HEK293 (cell line): ENCODE data around the gene PICALM.

Experiments
- CTCF ChIA-PET: fragments of 350-600 bp; formaldehyde crosslinking; extraction: SDS; loops from one replicate; lab custom pipeline; 2021; ENCODE audit warnings: antibody characterized with exemption; lab: Yijun Ruan, JAX
- POLR2A ChIA-PET: fragments of 300-600 bp; formaldehyde crosslinking; extraction: SDS; loops from one replicate; lab custom pipeline; 2020; ENCODE audit warnings: antibody characterized with exemption, inconsistent platforms; lab: Yijun Ruan, JAX
- H3K27ac ChIP-seq: fragments of 200-500 bp; sonication (Bioruptor generic); 2 replicates; pipeline ENCODE4 v1.5.1; 2014; ENCODE audit warnings: low read depth, low read length, control low read depth, inconsistent platforms; ENCODE audit errors: extremely low read depth
- H3K36me3 ChIP-seq, 2 experiments: fragments of 200-500 bp in 1 of 2; sonication (Bioruptor generic) in 1 of 2; 1 replicate in 1 of 2; 2 replicates in 1 of 2; pipeline ENCODE4 v1.5.1; 2014 to 2017; ENCODE audit warnings: inconsistent platforms in 2 of 2, low read length in 2 of 2; ENCODE audit not compliant: control insufficient read depth in 2 of 2, insufficient read depth in 1 of 2
- H3K4me1 ChIP-seq: fragments of 200-500 bp; sonication (Bioruptor generic); 2 replicates; pipeline ENCODE4 v1.5.1; 2014; ENCODE audit warnings: mild to moderate bottlenecking, low read length, inconsistent platforms; ENCODE audit not compliant: control insufficient read depth, insufficient read depth
- H3K4me3 ChIP-seq: 2 replicates; pipeline ENCODE4 v1.5.1; 2011; ENCODE audit warnings: low read depth, mild to moderate bottlenecking, control low read depth, low read length, moderate library complexity
- H3K9me3 ChIP-seq: fragments of 200-500 bp; sonication (Bioruptor generic); 2 replicates; pipeline ENCODE4 v1.5.1; 2014; ENCODE audit warnings: low read depth, low read length, inconsistent platforms; ENCODE audit not compliant: control insufficient read depth, insufficient read depth
- AEBP2 ChIP-seq: fragments of 450-650 bp; formaldehyde crosslinking; IDR thresholded peaks from 2 replicates; pipeline ENCODE4 v1.5.1; 2016; ENCODE audit warnings: missing biosample characterization, missing genetic modification characterization, borderline replicate concordance
- EGR2 ChIP-seq: fragments of 450-650 bp; formaldehyde crosslinking; IDR thresholded peaks from 2 replicates; pipeline ENCODE4 v1.5.1; 2016; ENCODE audit warnings: low read depth, missing biosample characterization, missing genetic modification characterization
- FEZF1 ChIP-seq: fragments of 450-650 bp; formaldehyde crosslinking; IDR thresholded peaks from 2 replicates; pipeline ENCODE4 v1.5.1; 2016; ENCODE audit warnings: missing biosample characterization, missing genetic modification characterization
- KLF17 ChIP-seq: fragments of 450-650 bp; formaldehyde crosslinking; IDR thresholded peaks from 2 replicates; pipeline ENCODE4 v1.5.1; 2016; ENCODE audit warnings: missing biosample characterization, missing genetic modification characterization
- MYNN ChIP-seq: fragments of 450-650 bp; formaldehyde crosslinking; IDR thresholded peaks from 2 replicates; pipeline ENCODE4 v1.5.1; 2016; ENCODE audit warnings: missing biosample characterization, missing genetic modification characterization, borderline replicate concordance
- PRDM4 ChIP-seq: fragments of 450-650 bp; formaldehyde crosslinking; IDR thresholded peaks from 2 replicates; pipeline ENCODE4 v1.5.1; 2017; ENCODE audit warnings: missing biosample characterization, missing genetic modification characterization
- PRDM6 ChIP-seq: fragments of 450-650 bp; formaldehyde crosslinking; IDR thresholded peaks from 2 replicates; pipeline ENCODE4 v1.5.1; 2017; ENCODE audit warnings: missing biosample characterization, missing genetic modification characterization
- SP2 ChIP-seq: fragments of 450-650 bp; formaldehyde crosslinking; IDR thresholded peaks from 2 replicates; pipeline ENCODE4 v1.5.1; 2016; ENCODE audit warnings: missing biosample characterization, missing genetic modification characterization
- SP7 ChIP-seq: fragments of 450-650 bp; formaldehyde crosslinking; IDR thresholded peaks from 2 replicates; pipeline ENCODE4 v1.5.1; 2016; ENCODE audit warnings: missing biosample characterization, missing genetic modification characterization
- TCF7L2 ChIP-seq: IDR thresholded peaks from 2 replicates; pipeline ENCODE4 v1.6.1; 2011; ENCODE audit warnings: low read depth, mild to moderate bottlenecking, inconsistent platforms, low read length, moderate library complexity, borderline replicate concordance
- TRIM28 ChIP-seq: IDR thresholded peaks from 2 replicates; pipeline ENCODE4 v1.6.1; 2011; ENCODE audit warnings: low read length, control low read depth, borderline replicate concordance
- YY1 ChIP-seq: fragments of 450-650 bp; formaldehyde crosslinking; IDR thresholded peaks from 2 replicates; pipeline ENCODE4 v1.5.1; 2018; ENCODE audit warnings: missing biosample characterization, missing genetic modification characterization
- ZBTB21 ChIP-seq: fragments of 450-650 bp; formaldehyde crosslinking; IDR thresholded peaks from 2 replicates; pipeline ENCODE4 v1.5.1; 2017; ENCODE audit warnings: missing biosample characterization, missing genetic modification characterization
- ZBTB44 ChIP-seq: fragments of 450-650 bp; IDR thresholded peaks from 2 replicates; pipeline ENCODE4 v1.5.1; 2018; ENCODE audit warnings: missing biosample characterization, mild to moderate bottlenecking, missing genetic modification characterization
- ZBTB8A ChIP-seq: fragments of 450-650 bp; formaldehyde crosslinking; IDR thresholded peaks from 2 replicates; pipeline ENCODE4 v1.5.1; 2016; ENCODE audit warnings: missing biosample characterization, missing genetic modification characterization
- ZIC2 ChIP-seq: fragments of 450-650 bp; formaldehyde crosslinking; IDR thresholded peaks from 2 replicates; pipeline ENCODE4 v1.5.1; 2016; ENCODE audit warnings: missing biosample characterization, missing genetic modification characterization
- ZNF112 ChIP-seq: fragments of 450-650 bp; formaldehyde crosslinking; IDR thresholded peaks from 2 replicates; pipeline ENCODE4 v1.5.0; 2017; ENCODE audit warnings: missing biosample characterization, missing genetic modification characterization
- ZNF239 ChIP-seq: fragments of 450-650 bp; formaldehyde crosslinking; IDR thresholded peaks from 2 replicates; pipeline ENCODE4 v1.5.1; 2016; ENCODE audit warnings: missing biosample characterization, missing genetic modification characterization
- ZNF473 ChIP-seq: fragments of 450-650 bp; formaldehyde crosslinking; IDR thresholded peaks from 2 replicates; pipeline ENCODE4 v1.5.1; 2017; ENCODE audit warnings: missing biosample characterization, missing genetic modification characterization
- ZNF791 ChIP-seq: fragments of 450-650 bp; formaldehyde crosslinking; IDR thresholded peaks from 2 replicates; pipeline ENCODE4 v1.5.1; 2016; ENCODE audit warnings: missing biosample characterization, missing genetic modification characterization
- ZNF843 ChIP-seq: fragments of 450-650 bp; formaldehyde crosslinking; IDR thresholded peaks from 2 replicates; pipeline ENCODE4 v1.5.1; 2016; ENCODE audit warnings: missing biosample characterization, missing genetic modification characterization
- ZSCAN30 ChIP-seq: fragments of 450-650 bp; IDR thresholded peaks from 2 replicates; pipeline ENCODE4 v1.5.1; 2018; ENCODE audit warnings: missing biosample characterization, mild to moderate bottlenecking, missing genetic modification characterization, moderate library complexity

Gene PICALM

GRCh38 chr11:85922367-85922766 lies 146.5 kb downstream of the PICALM start:
- ChIA-PET CTCF (interaction anchor here (1.0 kb wide), 1 partner anchor 243 kb away, joined by 3 read pairs; no protein-coding TSS in a partner anchor), POLR2A (interaction anchor here (0.6 kb wide), 1 partner anchor 277 kb away, joined by 8 read pairs; no protein-coding TSS in a partner anchor)
- TF ChIP-seq EGR2 (no peak), KLF17 (tag by site-specific recombination) (no peak), ZNF239 (tag by site-specific recombination) (no peak), ZNF473 (tag by site-specific recombination) (no peak), SP7 (tag by site-specific recombination) (no peak), YY1 (tag by site-specific recombination) (no peak), MYNN (tag by site-specific recombination) (no peak), ZBTB44 (tag by site-specific recombination) (no peak), ZNF791 (tag by site-specific recombination) (no peak)
- Histone ChIP-seq H3K9me3 (no peaks in the 10 kb centered on the region), H3K27ac (no peak overlapping the region), H3K4me1 (no peaks in the 10 kb centered on the region), H3K36me3 (no peaks in the 10 kb centered on the region), H3K4me3 (no peak overlapping the region)

- Histone ChIP-seq H3K27ac (no peak overlapping the region), H3K36me3 (no peaks in the 10 kb centered on the region), H3K4me1 (no peaks in the 10 kb centered on the region), H3K9me3 (no peaks in the 10 kb centered on the region), H3K4me3 (no peak overlapping the region)
- POLR2A ChIA-PET = no interaction called here
- CTCF ChIA-PET = interaction anchor here (0.6 to 0.9 kb wide), 2 partner anchors 373 to 1380 kb away, joined by 3 read pairs; no protein-coding TSS in a partner anchor
- peak; percentile 34; the same call in 1 of the 2 replicates for TF ChIP-seq ZBTB8A (tag by site-specific recombination)
- peak; percentile 83 for TF ChIP-seq TCF7L2
- TF ChIP-seq ZBTB21 (tag by site-specific recombination) = no peak
- TF ChIP-seq FEZF1 (tag by site-specific recombination) = peak; percentile 89
- no peak for TF ChIP-seq SP2 (tag by site-specific recombination)
- TF ChIP-seq ZSCAN30 (tag by site-specific recombination) = peak; percentile 28; the same call in 1 of the 2 replicates
- TF ChIP-seq ZNF843 (tag by site-specific recombination) = peak; percentile 81
- peak; percentile 67 for TF ChIP-seq SP7 (tag by site-specific recombination)
- peak; percentile 92 for TF ChIP-seq PRDM6 (tag by site-specific recombination)
- peak; percentile 63; the same call in 1 of the 2 replicates for TF ChIP-seq TRIM28
- no peak for TF ChIP-seq ZNF112 (tag by site-specific recombination)
- peak; percentile 89 for TF ChIP-seq PRDM4 (tag by site-specific recombination)
- TF ChIP-seq AEBP2 = no peak
- peak; percentile 82 for TF ChIP-seq ZIC2 (tag by site-specific recombination)
Observed at GRCh38 chr11:85918910-85919794, 149.7 kb downstream of the PICALM start.
